K562 (cell line): Measurements from ENCODE around the gene SLC39A11. TPM values are rescaled to one million over a fixed set of nuclear protein-coding genes. Genes with fewer than 3 reads are reported as not detected.

Experiments used
- ARID1B ChIP-seq: fragments of 450-650 bp; IDR thresholded peaks from 2 replicates; pipeline ENCODE4 v1.6.1; 2016; ENCODE audit warnings: antibody characterized with exemption, mild to moderate bottlenecking, inconsistent platforms
- ASH1L ChIP-seq: fragments of 450-650 bp; IDR thresholded peaks from 2 replicates; pipeline ENCODE4 v1.6.1; 2018; ENCODE audit warnings: borderline replicate concordance, mild to moderate bottlenecking, low read depth; ENCODE audit not compliant: partially characterized antibody
- CXXC5 ChIP-seq: fragments of 250-450 bp; sonication (Bioruptor Pico); IDR thresholded peaks from 2 replicates; pipeline ENCODE4 v1.8.0; 2022; ENCODE audit warnings: inconsistent platforms, mild to moderate bottlenecking, moderate library complexity
- ELF2 ChIP-seq: fragments of 250-450 bp; sonication (Bioruptor Pico); IDR thresholded peaks from 2 replicates; pipeline ENCODE4 v1.5.0; 2021; ENCODE audit warnings: mild to moderate bottlenecking
- GTF2F1 ChIP-seq: IDR thresholded peaks from 2 replicates; pipeline ENCODE4 v1.6.1; 2011; ENCODE audit warnings: low read depth, low read length, improper control_type of control experiment
- HMGN3 ChIP-seq: IDR thresholded peaks from 2 replicates; pipeline ENCODE4 v1.6.1; 2011; ENCODE audit warnings: borderline replicate concordance, low read depth, mild to moderate bottlenecking, mixed read lengths, low read length; ENCODE audit not compliant: insufficient read length; ENCODE audit errors: extremely low read depth
- JUN ChIP-seq, 2 experiments: sonication (generic) in 1 of 2; formaldehyde crosslinking in 1 of 2; IDR thresholded peaks; 2 replicates each; pipeline versions ENCODE4 v1.6.1 to v1.8.0; 2012 to 2022; ENCODE audit warnings: borderline replicate concordance in 2 of 2, mild to moderate bottlenecking in 2 of 2, improper control_type of control experiment in 1 of 2, low read depth in 1 of 2, low read length in 1 of 2, missing genetic modification reagents in 1 of 2
- MBD2 ChIP-seq: sonication (generic); IDR thresholded peaks from 2 replicates; pipeline ENCODE4 v1.6.1; 2016; ENCODE audit warnings: low read depth, borderline replicate concordance
- NEUROD1 ChIP-seq: fragments of 150-350 bp; IDR thresholded peaks from 2 replicates; pipeline ENCODE4 v1.6.1; 2014; ENCODE audit warnings: borderline replicate concordance, low read length, low read depth; ENCODE audit not compliant: partially characterized antibody
- POLR2A ChIP-seq: fragments of 450-650 bp; conservative IDR thresholded peaks from 2 replicates; pipeline ENCODE4 v1.6.1; 2016
- RFX1 ChIP-seq: fragments of 450-650 bp; IDR thresholded peaks from 2 replicates; pipeline ENCODE4 v1.6.1; 2016; ENCODE audit warnings: mild to moderate bottlenecking, moderate library complexity
- SMAD1 ChIP-seq: fragments of 150-350 bp; IDR thresholded peaks from 2 replicates; pipeline ENCODE4 v1.6.1; 2014; ENCODE audit warnings: low read length, low read depth; ENCODE audit not compliant: partially characterized antibody
- SUPT5H ChIP-seq: fragments of 450-650 bp; IDR thresholded peaks from 2 replicates; pipeline ENCODE4 v1.6.1; 2016
- TRIM24 ChIP-seq, 2 experiments: fragments of 450-650 bp; IDR thresholded peaks; 2 replicates each; pipeline ENCODE4 v1.6.1; 2016
- XRCC4 ChIP-seq: IDR thresholded peaks from one replicate; pipeline ENCODE4 v1.6.1; 2011; ENCODE audit not compliant: insufficient read depth, insufficient read length; ENCODE audit errors: extremely low read depth
- XRCC5 ChIP-seq: fragments of 200-400 bp; formaldehyde crosslinking; IDR thresholded peaks from 2 replicates; pipeline ENCODE4 v1.6.1; 2017; ENCODE audit warnings: low read depth, mild to moderate bottlenecking, low read length
- ZEB2 ChIP-seq: fragments of 450-650 bp; IDR thresholded peaks from 2 replicates; pipeline ENCODE4 v1.6.1; 2016
- ZNF398 ChIP-seq: fragments of 250-450 bp; sonication (Bioruptor Pico); IDR thresholded peaks from 2 replicates; pipeline ENCODE4 v1.8.0; 2021; ENCODE audit warnings: moderate library complexity, mild to moderate bottlenecking, inconsistent platforms
- polyA plus RNA-seq, 8 experiments: library from polyadenylated mRNA; depleted of rRNA in 4 of 8; stranded (reverse) in 5 of 8; unstranded in 3 of 8; fragments of >200 nt; fragmentation: Nextera tagmentation in 2 of 8; fragmentation: Illumina TruSeq in 1 of 8; extraction: Ambion mirVana in 2 of 8; extraction: Trizol in 1 of 8; gene quantifications; 2 replicates each; pipeline versions ENCODE4 v1.2.1 to v1.2.3, GENCODE V29; 2011 to 2014; ENCODE audit warnings: inconsistent platforms in 1 of 8, missing spikeins in 1 of 8
- total RNA-seq, 7 experiments: library from RNA; depleted of rRNA in 6 of 7; stranded (reverse); fragments of >200 nt in 6 of 7; fragmentation: Illumina TruSeq in 2 of 7; extraction: Trizol in 2 of 7; gene quantifications; 2 replicates each; pipeline versions ENCODE4 v1.2.1 to v1.2.3, GENCODE V29; 2011 to 2021; ENCODE audit warnings: low replicate concordance in 1 of 7
- TF ChIP-seq, protein P1 (sequence below), 2 experiments: fragments of 450-650 bp in 1 of 2; sonication (generic) in 1 of 2; formaldehyde crosslinking in 1 of 2; IDR thresholded peaks in 1 of 2; conservative IDR thresholded peaks in 1 of 2; 2 replicates each; pipeline versions ENCODE4 v1.6.1 to v1.8.1; 2016 to 2023; ENCODE audit warnings: mild to moderate bottlenecking in 2 of 2, moderate library complexity in 2 of 2, inconsistent platforms in 1 of 2, missing genetic modification reagents in 1 of 2
- TF ChIP-seq, protein P2 (sequence below): fragments of 450-650 bp; IDR thresholded peaks from 2 replicates; pipeline ENCODE4 v1.6.1; 2017; ENCODE audit warnings: antibody characterized with exemption
- TF ChIP-seq, protein P3 (sequence below): fragments of 150-350 bp; conservative IDR thresholded peaks from 2 replicates; pipeline ENCODE4 v1.6.1; 2014; ENCODE audit warnings: low read length

The SLC39A11 gene
- total and polyA plus RNA-seq, 9 of the 15 experiments (the other 6 are each of a cell fraction or from before 2014, with no cell fraction given) = 10.5 to 26.4 (median 13.4) TPM

- TF ChIP-seq TRIM24 (IDR thresholded peaks at IDR 0.05) = peak in 1 of 2 experiments; percentile 27; a peak in 1 of 4 replicates
- peak; percentile 80 for TF ChIP-seq SUPT5H
- 0 out of 2 replicates have a peak, but pooled peaks have one; percentile 10 for TF ChIP-seq ARID1B
- TF ChIP-seq, protein P1, sequence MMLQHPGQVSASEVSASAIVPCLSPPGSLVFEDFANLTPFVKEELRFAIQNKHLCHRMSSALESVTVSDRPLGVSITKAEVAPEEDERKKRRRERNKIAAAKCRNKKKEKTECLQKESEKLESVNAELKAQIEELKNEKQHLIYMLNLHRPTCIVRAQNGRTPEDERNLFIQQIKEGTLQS (IDR thresholded peaks at IDR 0.05) = no peak
- TF ChIP-seq, protein P1 (CRISPR knock-in tag; conservative IDR thresholded peaks at IDR 0.05) = 0 out of 2 replicates have a peak, but pooled peaks have one; percentile 27
- TF ChIP-seq POLR2A = peak; percentile 82
- no peak for TF ChIP-seq XRCC4
- peak; percentile 95 for TF ChIP-seq XRCC5
- peak; percentile 66 for TF ChIP-seq NEUROD1
- no peak for TF ChIP-seq SMAD1
- peak; percentile 45 for TF ChIP-seq ASH1L
- peak; percentile 91 for TF ChIP-seq ELF2 (CRISPR knock-in tag)
- peak; percentile 80 for TF ChIP-seq CXXC5
- no peak for TF ChIP-seq MBD2
- peak; percentile 26; the same call in 1 of the 2 replicates for TF ChIP-seq JUN (IDR thresholded peaks at IDR 0.05; ENCODE audit: borderline replicate concordance, low read depth, low read length)
- no peak for TF ChIP-seq JUN (CRISPR knock-in tag; IDR thresholded peaks at IDR 0.05; ENCODE audit: borderline replicate concordance)
- TF ChIP-seq HMGN3 = peak; percentile 83
- TF ChIP-seq GTF2F1 = no peak
- TF ChIP-seq, protein P2, sequence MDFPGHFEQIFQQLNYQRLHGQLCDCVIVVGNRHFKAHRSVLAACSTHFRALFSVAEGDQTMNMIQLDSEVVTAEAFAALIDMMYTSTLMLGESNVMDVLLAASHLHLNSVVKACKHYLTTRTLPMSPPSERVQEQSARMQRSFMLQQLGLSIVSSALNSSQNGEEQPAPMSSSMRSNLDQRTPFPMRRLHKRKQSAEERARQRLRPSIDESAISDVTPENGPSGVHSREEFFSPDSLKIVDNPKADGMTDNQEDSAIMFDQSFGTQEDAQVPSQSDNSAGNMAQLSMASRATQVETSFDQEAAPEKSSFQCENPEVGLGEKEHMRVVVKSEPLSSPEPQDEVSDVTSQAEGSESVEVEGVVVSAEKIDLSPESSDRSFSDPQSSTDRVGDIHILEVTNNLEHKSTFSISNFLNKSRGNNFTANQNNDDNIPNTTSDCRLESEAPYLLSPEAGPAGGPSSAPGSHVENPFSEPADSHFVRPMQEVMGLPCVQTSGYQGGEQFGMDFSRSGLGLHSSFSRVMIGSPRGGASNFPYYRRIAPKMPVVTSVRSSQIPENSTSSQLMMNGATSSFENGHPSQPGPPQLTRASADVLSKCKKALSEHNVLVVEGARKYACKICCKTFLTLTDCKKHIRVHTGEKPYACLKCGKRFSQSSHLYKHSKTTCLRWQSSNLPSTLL = no peak
- TF ChIP-seq, protein P3, sequence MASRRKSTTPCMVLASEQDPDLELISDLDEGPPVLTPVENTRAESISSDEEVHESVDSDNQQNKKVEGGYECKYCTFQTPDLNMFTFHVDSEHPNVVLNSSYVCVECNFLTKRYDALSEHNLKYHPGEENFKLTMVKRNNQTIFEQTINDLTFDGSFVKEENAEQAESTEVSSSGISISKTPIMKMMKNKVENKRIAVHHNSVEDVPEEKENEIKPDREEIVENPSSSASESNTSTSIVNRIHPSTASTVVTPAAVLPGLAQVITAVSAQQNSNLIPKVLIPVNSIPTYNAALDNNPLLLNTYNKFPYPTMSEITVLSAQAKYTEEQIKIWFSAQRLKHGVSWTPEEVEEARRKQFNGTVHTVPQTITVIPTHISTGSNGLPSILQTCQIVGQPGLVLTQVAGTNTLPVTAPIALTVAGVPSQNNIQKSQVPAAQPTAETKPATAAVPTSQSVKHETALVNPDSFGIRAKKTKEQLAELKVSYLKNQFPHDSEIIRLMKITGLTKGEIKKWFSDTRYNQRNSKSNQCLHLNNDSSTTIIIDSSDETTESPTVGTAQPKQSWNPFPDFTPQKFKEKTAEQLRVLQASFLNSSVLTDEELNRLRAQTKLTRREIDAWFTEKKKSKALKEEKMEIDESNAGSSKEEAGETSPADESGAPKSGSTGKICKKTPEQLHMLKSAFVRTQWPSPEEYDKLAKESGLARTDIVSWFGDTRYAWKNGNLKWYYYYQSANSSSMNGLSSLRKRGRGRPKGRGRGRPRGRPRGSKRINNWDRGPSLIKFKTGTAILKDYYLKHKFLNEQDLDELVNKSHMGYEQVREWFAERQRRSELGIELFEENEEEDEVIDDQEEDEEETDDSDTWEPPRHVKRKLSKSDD = no peak
- no peak for TF ChIP-seq RFX1
- TF ChIP-seq ZNF398 (CRISPR knock-in tag) = no peak
- TF ChIP-seq ZEB2 = no peak
These were observed at the start of gene SLC39A11 (continued) for GRCh38 chr17:73092523-73093135.
